K562 (cell line): ENCODE data around the gene GSK3B. TPM values are rescaled to one million over a fixed set of nuclear protein-coding genes. Genes with fewer than 3 reads are reported as not detected.

Experiments used
- ATAC-seq: fragments of 200-7000 bp; cut with Tn5 transposase; 3 replicates; pipeline ENCODE4 v1.9.1; 2020; ENCODE audit warnings: moderate library complexity
- BruUV-seq: library from RNA; stranded (reverse); fragments of 400-500 nt; replicated peaks from 2 replicates; lab custom pipeline; 2021; lab: Mats Ljungman, UMichigan
- CTCF ChIA-PET: fragments of 300-600 bp; formaldehyde crosslinking; extraction: SDS; loops from one replicate; lab custom pipeline; 2021; ENCODE audit warnings: low intra/inter-chr PET ratio; lab: Yijun Ruan, JAX
- POLR2A ChIA-PET: fragments of 300-600, 350-650 bp; sonication (Branson Sonifier 250); formaldehyde crosslinking; extraction: SDS; loops from one replicate; lab custom pipeline; 2021; ENCODE audit warnings: antibody characterized with exemption, inconsistent platforms; lab: Yijun Ruan, JAX
- DNase-seq, 4 experiments: peaks; one replicate each; pipeline versions ENCODE4 v3.0.0 to v3.0.0-alpha.2; 2011 to 2018; ENCODE audit warnings: low spot score in 3 of 4, mixed read lengths in 3 of 4; ENCODE audit errors: extremely low read depth in 1 of 4
- FAIRE-seq: peaks from 2 replicates; lab custom pipeline; 2011; peaks lifted over from hg19 to GRCh38; lab: Jason Lieb, UNC
- H2AFZ ChIP-seq: 2 replicates; pipeline ENCODE4 v1.6.0; 2011; ENCODE audit warnings: low read depth, low read length, control low read depth, inconsistent platforms
- H3K27ac ChIP-seq: fragments of 200-600 bp; 3 replicates; pipeline ENCODE4 v1.8.0; 2011; ENCODE audit warnings: low read depth, mild to moderate bottlenecking, control low read depth, inconsistent platforms, low read length, moderate library complexity, mixed read lengths; ENCODE audit errors: extremely low read depth
- H3K27me3 ChIP-seq, 2 experiments: fragments of 300-600 bp in 1 of 2; 2 replicates in 1 of 2; 3 replicates in 1 of 2; pipeline versions ENCODE4 v1.6.0 to v1.8.0; 2011; ENCODE audit warnings: inconsistent platforms in 2 of 2, low read length in 2 of 2, mild to moderate bottlenecking in 1 of 2, mixed read lengths in 1 of 2, moderate library complexity in 1 of 2; ENCODE audit not compliant: control insufficient read depth in 2 of 2, insufficient read depth in 2 of 2
- H3K36me3 ChIP-seq: fragments of 300-600 bp; 3 replicates; pipeline ENCODE4 v1.8.0; 2011; ENCODE audit warnings: mild to moderate bottlenecking, low read length, inconsistent platforms; ENCODE audit not compliant: control insufficient read depth, insufficient read depth
- H3K4me1 ChIP-seq, 2 experiments: fragments of 200-600 bp in 1 of 2; replicated peaks in 1 of 2; 2 replicates in 1 of 2; 3 replicates in 1 of 2; pipeline versions ENCODE4 v1.5.1 to v1.8.0; 2011; ENCODE audit warnings: inconsistent platforms in 2 of 2, low read length in 2 of 2, mild to moderate bottlenecking in 1 of 2, mixed read lengths in 1 of 2, moderate library complexity in 1 of 2; ENCODE audit not compliant: control insufficient read depth in 2 of 2, insufficient read depth in 2 of 2
- H3K4me2 ChIP-seq: 2 replicates; pipeline ENCODE4 v1.6.1; 2011; ENCODE audit warnings: low read length, control low read depth, inconsistent platforms, mixed read lengths; ENCODE audit not compliant: insufficient read depth
- H3K4me3 ChIP-seq: fragments of 200-600 bp; sonication (generic), shearing (Covaris generic); 2 replicates; pipeline ENCODE4 v1.5.1; 2016; ENCODE audit warnings: control low read depth, inconsistent platforms
- H3K79me2 ChIP-seq: fragments of 200-600 bp; 3 replicates; pipeline ENCODE4 v1.8.0; 2011; ENCODE audit warnings: low read length, inconsistent platforms; ENCODE audit not compliant: control insufficient read depth, insufficient read depth
- H3K9ac ChIP-seq, 2 experiments: 2 replicates each; pipeline versions ENCODE4 v1.6.0 to v1.6.1; 2011; ENCODE audit warnings: low read depth in 2 of 2, low read length in 2 of 2, control low read depth in 1 of 2, inconsistent platforms in 1 of 2, mild to moderate bottlenecking in 1 of 2, mixed read lengths in 1 of 2; ENCODE audit not compliant: insufficient read depth in 1 of 2
- H3K9me1 ChIP-seq: one replicate; pipeline ENCODE4 v1.6.0; 2011; ENCODE audit warnings: inconsistent platforms, mild to moderate bottlenecking, low read length, moderate library complexity; ENCODE audit not compliant: control insufficient read depth, insufficient read depth
- H3K9me3 ChIP-seq: replicated peaks from 2 replicates; pipeline ENCODE4 v1.5.1; 2011; ENCODE audit warnings: low read depth, low read length, inconsistent platforms; ENCODE audit not compliant: control insufficient read depth, insufficient read depth
- H4K20me1 ChIP-seq: replicated peaks from 2 replicates; pipeline ENCODE4 v1.6.1; 2011; ENCODE audit warnings: low read length, inconsistent platforms, mixed read lengths; ENCODE audit not compliant: control insufficient read depth, insufficient read depth
- ASH1L ChIP-seq: fragments of 450-650 bp; IDR thresholded peaks from 2 replicates; pipeline ENCODE4 v1.6.1; 2018; ENCODE audit warnings: borderline replicate concordance, mild to moderate bottlenecking, low read depth; ENCODE audit not compliant: partially characterized antibody
- CAMTA2 ChIP-seq: fragments of 250-450 bp; sonication (Bioruptor Pico); conservative IDR thresholded peaks from 2 replicates; pipeline ENCODE4 v1.5.1; 2022
- CSDE1 ChIP-seq, 2 experiments: fragments of 450-650 bp; IDR thresholded peaks; 2 replicates each; pipeline ENCODE4 v1.6.1; 2016; ENCODE audit warnings: mild to moderate bottlenecking in 1 of 2
- ESRRB ChIP-seq: fragments of 250-450 bp; sonication (Bioruptor Pico); IDR thresholded peaks from 2 replicates; pipeline ENCODE4 v1.5.0; 2020; ENCODE audit warnings: mild to moderate bottlenecking, moderate library complexity, borderline replicate concordance
- GTF2B ChIP-seq: IDR thresholded peaks from 2 replicates; pipeline ENCODE4 v1.6.1; 2011; ENCODE audit not compliant: insufficient read length; ENCODE audit errors: extremely low read depth
- KLF16 ChIP-seq: IDR thresholded peaks from 2 replicates; pipeline ENCODE4 v1.6.1; 2016; ENCODE audit warnings: antibody characterized with exemption
- PPARD ChIP-seq: fragments of 250-450 bp; sonication (Bioruptor Pico); IDR thresholded peaks from 2 replicates; pipeline ENCODE4 v1.8.0; 2022; ENCODE audit warnings: inconsistent platforms, mild to moderate bottlenecking, moderate library complexity
- PRPF4 ChIP-seq: fragments of 200-400 bp; formaldehyde crosslinking; IDR thresholded peaks from one replicate; pipeline ENCODE4 v1.6.1; 2017; ENCODE audit warnings: low read length, low read depth, mild to moderate bottlenecking; ENCODE audit not compliant: insufficient read depth, poor library complexity, severe bottlenecking
- RAD21 ChIP-seq, 2 experiments: fragments of 250-450 bp in 1 of 2; fragments of 450-650 bp in 1 of 2; sonication (Bioruptor Pico) in 1 of 2; formaldehyde crosslinking in 1 of 2; IDR thresholded peaks in 1 of 2; conservative IDR thresholded peaks in 1 of 2; 2 replicates each; pipeline versions ENCODE4 v1.4.0 to v1.8.0; 2020 to 2022; ENCODE audit warnings: mild to moderate bottlenecking in 2 of 2, moderate library complexity in 1 of 2
- RBFOX2 ChIP-seq: fragments of 200-400 bp; formaldehyde crosslinking; IDR thresholded peaks from 2 replicates; pipeline ENCODE4 v1.6.1; 2017; ENCODE audit warnings: low read depth, mild to moderate bottlenecking, low read length, moderate library complexity
- SIN3A ChIP-seq, 2 experiments: fragments of 150-350 bp in 1 of 2; IDR thresholded peaks; 2 replicates each; pipeline ENCODE4 v1.6.1; 2011 to 2016; ENCODE audit warnings: borderline replicate concordance in 2 of 2, low read depth in 2 of 2, low read length in 2 of 2, mild to moderate bottlenecking in 2 of 2, moderate library complexity in 2 of 2; ENCODE audit not compliant: control insufficient read depth in 1 of 2
- ZKSCAN1 ChIP-seq: fragments of 150-350 bp; IDR thresholded peaks from 2 replicates; pipeline ENCODE4 v1.6.1; 2016; ENCODE audit warnings: low read depth, low read length
- WGBS: fragments of 100-300 bp; shearing (Covaris generic); methylation state at CpG from one replicate; pipeline ENCODE4 v1.1.6; 2016; ENCODE audit warnings: low coverage, mixed read lengths; ENCODE audit not compliant: insufficient coverage; ENCODE audit errors: missing lambda C conversion rate; 5-methylcytosine and 5-hydroxymethylcytosine counted together
- in situ Hi-C: fragments of 300-500 bp; cut with MboI; formaldehyde crosslinking; loops from 4 replicates; pipeline ENCODE4 v1.15.0; 2018; ENCODE audit warnings: inconsistent platforms, mixed read lengths
- intact Hi-C: fragments of 100-400 bp; cut with micrococcal nuclease; formaldehyde crosslinking; loops from 2 replicates; pipeline ENCODE4 v1.14.2; 2022
- polyA plus RNA-seq, 8 experiments: library from polyadenylated mRNA; depleted of rRNA in 4 of 8; stranded (reverse) in 5 of 8; unstranded in 3 of 8; fragments of >200 nt; fragmentation: Nextera tagmentation in 2 of 8; fragmentation: Illumina TruSeq in 1 of 8; extraction: Ambion mirVana in 2 of 8; extraction: Trizol in 1 of 8; gene quantifications; 2 replicates each; pipeline versions ENCODE4 v1.2.1 to v1.2.3, GENCODE V29; 2011 to 2014; ENCODE audit warnings: inconsistent platforms in 1 of 8, missing spikeins in 1 of 8
- total RNA-seq, 7 experiments: library from RNA; depleted of rRNA in 6 of 7; stranded (reverse); fragments of >200 nt in 6 of 7; fragmentation: Illumina TruSeq in 2 of 7; extraction: Trizol in 2 of 7; gene quantifications; 2 replicates each; pipeline versions ENCODE4 v1.2.1 to v1.2.3, GENCODE V29; 2011 to 2021; ENCODE audit warnings: low replicate concordance in 1 of 7

Gene GSK3B
- total and polyA plus RNA-seq, 9 of the 15 experiments (the other 6 are each of a cell fraction or from before 2014, with no cell fraction given) = 4.7 to 25.0 (median 18.7) TPM

GRCh38 chr3:120071259-120071658, 23.0 kb downstream of the GSK3B start (continued):
- TF ChIP-seq ESRRB (CRISPR knock-in tag) (no peak), ASH1L (no peak), RBFOX2 (no peak), CAMTA2 (CRISPR knock-in tag) (no peak), GTF2B (no peak), RAD21 (CRISPR knock-in tag; conservative IDR thresholded peaks at IDR 0.05 in 1 of 2, IDR thresholded peaks at IDR 0.05 in 1 of 2) (no peak), ZKSCAN1 (no peak)

GRCh38 chr3:120070263-120070981, 23.8 kb downstream of the GSK3B start:
- in situ Hi-C loops = no loop called here
- no peaks in the 10 kb centered on the region; a peak in 1 of 5 replicates for H3K4me1 ChIP-seq
- H2AFZ ChIP-seq = no peak overlapping the region
- no peaks in the 10 kb centered on the region for H3K9me1 ChIP-seq
- CTCF ChIA-PET = no interaction called here
- no peaks in the 10 kb centered on the region for H4K20me1 ChIP-seq
- H3K4me2 ChIP-seq = no peak overlapping the region
- BruUV-seq = no TSS peak
- H3K9me3 ChIP-seq = no peaks in the 10 kb centered on the region
- peaks cover 82% of the 10 kb centered on the region for H3K79me2 ChIP-seq
- no peak for FAIRE-seq
- H3K4me3 ChIP-seq = no peak overlapping the region
- POLR2A ChIA-PET = no interaction called here
- H3K27me3 ChIP-seq = no peaks in the 10 kb centered on the region
- 74% methylated on average over 4 of the region's 4 CpGs for WGBS
- 0 out of 3 replicates have a peak, but pooled peaks cover 2% of the 10 kb centered on the region for H3K36me3 ChIP-seq
- TF ChIP-seq KLF16 = no peak
- TF ChIP-seq PRPF4 = no peak
- TF ChIP-seq PPARD (CRISPR knock-in tag) = no peak
- no peak for TF ChIP-seq SIN3A (IDR thresholded peaks at IDR 0.05; ENCODE audit: borderline replicate concordance in 2 of 2, control insufficient read depth in 1 of 2, low read depth in 2 of 2, low read length in 2 of 2)
- TF ChIP-seq CSDE1 (IDR thresholded peaks at IDR 0.05) = no peak
- TF ChIP-seq, all 486 proteins: peak for 0
- Histone ChIP-seq H3K9ac (no peak overlapping the region), H3K27ac (no peak overlapping the region)
- DNase-seq (no peak), ATAC-seq (no peak)
- intact Hi-C loops = no loop called here
